IMR-90 (cell line): ENCODE data around the gene ATP4B. TPM values are rescaled to one million over a fixed set of nuclear protein-coding genes. Genes with fewer than 3 reads are reported as not detected.

Experiments used
- ATAC-seq: fragments of 200-7000 bp; cut with Tn5 transposase; 2 replicates; pipeline ENCODE4 v1.9.1; 2020; ENCODE audit warnings: low read depth, mild to moderate bottlenecking, moderate library complexity
- BruUV-seq: library from RNA; stranded (reverse); fragments of 400-500 nt; replicated peaks from 2 replicates; lab custom pipeline; 2021; lab: Mats Ljungman, UMichigan
- CTCF ChIA-PET: fragments of 300-600 bp; formaldehyde crosslinking; extraction: SDS; loops from one replicate; lab custom pipeline; 2021; ENCODE audit warnings: antibody characterized with exemption; lab: Yijun Ruan, JAX
- POLR2A ChIA-PET: fragments of 300-600 bp; sonication (Branson Sonifier 250); formaldehyde crosslinking; loops from one replicate; lab custom pipeline; 2022; ENCODE audit warnings: antibody characterized with exemption; ENCODE audit not compliant: unreplicated experiment; lab: Charles Lee
- DNase-seq: peaks from one replicate; pipeline ENCODE4 v3.0.0; 2013
- H2AFZ ChIP-seq: replicated peaks from 2 replicates; pipeline ENCODE3; 2013; ENCODE audit warnings: low read length, mild to moderate bottlenecking; ENCODE audit not compliant: poor library complexity
- H2AK5ac ChIP-seq: 2 replicates; pipeline ENCODE4 v1.6.1; 2013; ENCODE audit warnings: low read depth, low read length, inconsistent platforms
- H2AK9ac ChIP-seq: replicated peaks from 2 replicates; pipeline ENCODE3; 2013; ENCODE audit warnings: mild to moderate bottlenecking, low read depth, low read length, moderate library complexity; ENCODE audit not compliant: poor library complexity
- H2BK120ac ChIP-seq: 2 replicates; pipeline ENCODE4 v1.6.1; 2013; ENCODE audit warnings: low read depth, low read length, inconsistent platforms
- H2BK15ac ChIP-seq: 3 replicates; pipeline ENCODE4 v1.6.1; 2013; ENCODE audit warnings: low read depth, low read length, inconsistent platforms
- H2BK20ac ChIP-seq: 2 replicates; pipeline ENCODE4 v1.6.1; 2013; ENCODE audit warnings: low read depth, mild to moderate bottlenecking, inconsistent platforms, low read length, moderate library complexity
- H2BK5ac ChIP-seq: 2 replicates; pipeline ENCODE4 v1.6.1; 2013; ENCODE audit warnings: mild to moderate bottlenecking, low read depth, low read length, inconsistent platforms; ENCODE audit not compliant: poor library complexity, severe bottlenecking
- H3K14ac ChIP-seq: replicated peaks from 2 replicates; pipeline ENCODE4 v1.6.1; 2013; ENCODE audit warnings: low read depth, low read length, inconsistent platforms
- H3K18ac ChIP-seq: 2 replicates; pipeline ENCODE4 v1.6.1; 2013; ENCODE audit warnings: low read depth, low read length, control low read depth
- H3K23ac ChIP-seq: 2 replicates; pipeline ENCODE4 v1.6.1; 2013; ENCODE audit warnings: low read depth, low read length, inconsistent platforms
- H3K27ac ChIP-seq: 2 replicates; pipeline ENCODE4 v1.5.1; 2013; ENCODE audit warnings: mild to moderate bottlenecking, control low read depth, low read length; ENCODE audit not compliant: insufficient read depth
- H3K27me3 ChIP-seq: 2 replicates; pipeline ENCODE4 v1.6.1; 2013; ENCODE audit warnings: low read length; ENCODE audit not compliant: control insufficient read depth, insufficient read depth
- H3K36me3 ChIP-seq: 2 replicates; pipeline ENCODE4 v1.6.1; 2013; ENCODE audit warnings: low read length, mixed read lengths; ENCODE audit not compliant: control insufficient read depth, insufficient read depth
- H3K4ac ChIP-seq: 2 replicates; pipeline ENCODE4 v1.6.1; 2013; ENCODE audit warnings: low read depth, low read length, inconsistent platforms
- H3K4me1 ChIP-seq: 2 replicates; pipeline ENCODE4 v1.6.1; 2013; ENCODE audit warnings: low read length, mixed read lengths; ENCODE audit not compliant: control insufficient read depth, insufficient read depth
- H3K4me2 ChIP-seq: 2 replicates; pipeline ENCODE4 v1.6.1; 2013; ENCODE audit warnings: low read depth, mild to moderate bottlenecking, control low read depth, low read length, moderate library complexity
- H3K4me3 ChIP-seq: 2 replicates; pipeline ENCODE4 v1.5.1; 2013; ENCODE audit warnings: low read depth, mild to moderate bottlenecking, control low read depth, low read length, moderate library complexity; ENCODE audit not compliant: insufficient read depth
- H3K56ac ChIP-seq: 2 replicates; pipeline ENCODE4 v1.6.1; 2013; ENCODE audit warnings: low read length, inconsistent platforms; ENCODE audit not compliant: insufficient read depth; ENCODE audit errors: extremely low read depth
- H3K79me1 ChIP-seq, 2 experiments: 2 replicates each; pipeline ENCODE4 v1.6.1; 2013; ENCODE audit warnings: low read length in 2 of 2, inconsistent platforms in 1 of 2, low read depth in 1 of 2
- H3K9ac ChIP-seq: 2 replicates; pipeline ENCODE4 v1.6.1; 2013; ENCODE audit warnings: low read depth, low read length, control low read depth
- H3K9me1 ChIP-seq: 2 replicates; pipeline ENCODE4 v1.6.1; 2013; ENCODE audit warnings: low read length, inconsistent platforms; ENCODE audit not compliant: insufficient read depth
- H3K9me3 ChIP-seq: 2 replicates; pipeline ENCODE4 v1.6.1; 2013; ENCODE audit warnings: low read length; ENCODE audit not compliant: control insufficient read depth, insufficient read depth
- H4K20me1 ChIP-seq: 2 replicates; pipeline ENCODE4 v1.6.1; 2013; ENCODE audit warnings: low read length, inconsistent platforms; ENCODE audit not compliant: insufficient read depth
- H4K5ac ChIP-seq: 2 replicates; pipeline ENCODE4 v1.6.1; 2013; ENCODE audit warnings: mild to moderate bottlenecking, low read depth, low read length, control low read depth
- H4K8ac ChIP-seq, 2 experiments: 2 replicates each; pipeline ENCODE4 v1.6.1; 2013; ENCODE audit warnings: low read depth in 2 of 2, low read length in 2 of 2, control low read depth in 1 of 2, inconsistent platforms in 1 of 2
- H4K91ac ChIP-seq: 2 replicates; pipeline ENCODE4 v1.6.1; 2013; ENCODE audit warnings: low read depth, low read length, inconsistent platforms; ENCODE audit not compliant: insufficient read depth
- BHLHE40 ChIP-seq: fragments of 150-350 bp; IDR thresholded peaks from 2 replicates; pipeline ENCODE4 v1.6.1; 2016; ENCODE audit warnings: mild to moderate bottlenecking, low read depth, low read length
- CEBPB ChIP-seq: IDR thresholded peaks from 2 replicates; pipeline ENCODE4 v1.6.1; 2012; ENCODE audit warnings: low read depth, low read length, improper control_type of control experiment
- CHD1 ChIP-seq: IDR thresholded peaks from 2 replicates; pipeline ENCODE4 v1.6.1; 2012; ENCODE audit warnings: low read depth, low read length, improper control_type of control experiment
- FOS ChIP-seq: fragments of 150-350 bp; IDR thresholded peaks from 2 replicates; pipeline ENCODE4 v1.6.1; 2016; ENCODE audit warnings: low read depth, low read length
- MAFK ChIP-seq: IDR thresholded peaks from 2 replicates; pipeline ENCODE4 v1.6.1; 2012; ENCODE audit warnings: low read depth, low read length, improper control_type of control experiment
- MAZ ChIP-seq: IDR thresholded peaks from 2 replicates; pipeline ENCODE4 v1.6.1; 2012; ENCODE audit warnings: low read depth, mild to moderate bottlenecking, low read length, improper control_type of control experiment, moderate library complexity, borderline replicate concordance
- MXI1 ChIP-seq: IDR thresholded peaks from 2 replicates; pipeline ENCODE4 v1.6.1; 2012; ENCODE audit warnings: low read depth, mild to moderate bottlenecking, low read length, moderate library complexity, borderline replicate concordance
- NFE2L2 ChIP-seq: fragments of 150-350 bp; IDR thresholded peaks from 2 replicates; pipeline ENCODE4 v1.6.1; 2016; ENCODE audit warnings: low read depth, mild to moderate bottlenecking, low read length
- POLR2A ChIP-seq: IDR thresholded peaks from 2 replicates; pipeline ENCODE4 v1.6.1; 2012; ENCODE audit warnings: mild to moderate bottlenecking, low read depth, low read length
- RAD21 ChIP-seq: IDR thresholded peaks from 2 replicates; pipeline ENCODE4 v1.6.1; 2012; ENCODE audit warnings: low read length, improper control_type of control experiment
- RCOR1 ChIP-seq: IDR thresholded peaks from 2 replicates; pipeline ENCODE4 v1.6.1; 2012; ENCODE audit warnings: mild to moderate bottlenecking, low read length, improper control_type of control experiment; ENCODE audit not compliant: insufficient replicate concordance
- RFX5 ChIP-seq: IDR thresholded peaks from 2 replicates; pipeline ENCODE4 v1.8.0; 2012; ENCODE audit warnings: low read depth, mild to moderate bottlenecking, low read length, moderate library complexity
- SMC3 ChIP-seq: fragments of 150-350 bp; IDR thresholded peaks from 2 replicates; pipeline ENCODE4 v1.6.1; 2016; ENCODE audit warnings: low read depth, mild to moderate bottlenecking, antibody characterized with exemption, low read length, moderate library complexity
- whole genome bisulfite sequencing, 2 experiments: methylation state at CpG; one replicate each; pipeline versions ENCODE4 v1.1.5 to v1.1.7; 2013; ENCODE audit warnings: missing lambda C conversion rate in 2 of 2; ENCODE audit not compliant: insufficient read length in 1 of 2; ENCODE audit errors: extremely low coverage in 2 of 2; 5-methylcytosine and 5-hydroxymethylcytosine counted together
- dilution Hi-C: fragments of 300-500 bp; cut with HindIII; formaldehyde crosslinking; loops from one replicate; pipeline ENCODE4 v1.14.3; 2018; ENCODE audit warnings: low sequenced_read_pairs; ENCODE audit not compliant: unreplicated experiment
- in situ Hi-C: fragments of 300-500 bp; cut with MboI; formaldehyde crosslinking; loops from 3 replicates; pipeline ENCODE4 v1.14.3; 2019; ENCODE audit warnings: low sequenced_read_pairs, inconsistent platforms, mixed read lengths
- intact Hi-C: fragments of 100-400 bp; cut with micrococcal nuclease; formaldehyde crosslinking; loops from 2 replicates; pipeline ENCODE4 v1.10.0; 2022
- polyA plus RNA-seq, 3 experiments: library from polyadenylated mRNA; depleted of rRNA; stranded (reverse); fragments of >200 nt; gene quantifications; 2 replicates each; pipeline ENCODE4 v1.2.3, GENCODE V29; 2012; ENCODE audit warnings: low replicate concordance in 1 of 3
- total RNA-seq: library from RNA; depleted of rRNA; stranded (reverse); fragments of >200 nt; gene quantifications from 2 replicates; pipeline ENCODE4 v1.2.3, GENCODE V29; 2012
- TF ChIP-seq, protein P1 (sequence below): conservative IDR thresholded peaks from 2 replicates; pipeline ENCODE4 v1.5.1; 2012; ENCODE audit warnings: mild to moderate bottlenecking, low read depth, low read length, improper control_type of control experiment
- TF ChIP-seq, protein P2 (sequence below): fragments of 150-350 bp; IDR thresholded peaks from 2 replicates; pipeline ENCODE4 v1.6.1; 2017; ENCODE audit warnings: mild to moderate bottlenecking, antibody characterized with exemption, low read length, low read depth
- TF ChIP-seq, protein P3 (sequence below): fragments of 150-350 bp; IDR thresholded peaks from 2 replicates; pipeline ENCODE4 v1.6.1; 2016; ENCODE audit warnings: low read depth, mild to moderate bottlenecking, low read length, moderate library complexity, borderline replicate concordance

Gene ATP4B
- total and polyA plus RNA-seq, 2 of the 4 experiments (the other 2 are of a cell fraction) = not detected

DNA sequence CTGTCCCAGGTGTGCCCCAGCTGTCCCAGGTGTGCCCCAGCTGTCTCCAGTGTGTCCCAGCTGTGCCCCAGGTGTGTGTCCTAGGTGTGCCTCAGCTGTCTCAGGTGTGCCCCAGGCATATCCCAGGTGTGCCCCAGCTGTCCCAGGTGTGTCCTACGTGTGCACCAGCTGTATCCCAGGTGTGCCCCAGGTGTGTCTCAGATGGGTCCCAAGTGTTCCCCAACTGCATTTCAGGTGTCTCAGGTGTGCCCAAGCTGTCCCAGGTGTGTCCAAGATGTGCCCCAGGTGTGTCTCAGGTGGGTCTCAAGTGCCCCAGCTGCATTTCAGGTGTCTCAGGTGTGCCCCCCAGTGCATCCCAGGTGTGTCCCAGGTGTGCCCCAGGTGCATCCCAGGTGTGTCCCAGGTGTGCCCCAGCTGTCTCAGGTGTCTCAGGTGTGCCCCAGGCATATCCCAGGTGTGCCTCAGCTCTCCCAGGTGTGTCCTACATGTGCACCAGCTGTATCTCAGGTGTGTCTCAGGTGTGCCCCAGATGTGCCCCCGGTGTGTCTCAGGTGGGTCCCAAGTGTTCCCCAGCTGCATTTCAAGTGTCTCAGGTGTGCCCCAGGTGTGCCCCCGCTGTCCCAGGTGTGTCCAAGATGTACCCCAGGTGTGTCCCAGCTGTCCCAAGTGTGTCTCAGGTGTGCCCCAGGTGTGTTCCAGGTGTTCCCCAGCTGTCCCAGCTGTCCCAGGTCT lies 7.8 kb upstream of the ATP4B start:
- ATAC-seq = no peak
- POLR2A ChIA-PET = no interaction called here

More for the DNA sequence above, 7.8 kb upstream of the ATP4B start:
- Histone ChIP-seq H3K4ac (no peak overlapping the region), H2BK15ac (no peak overlapping the region), H2BK120ac (no peak overlapping the region), H3K27me3 (peaks cover 16% of the 10 kb centered on the region), H2AFZ (peak overlapping the region; percentile 35), H3K56ac (no peak overlapping the region), H2BK5ac (no peak overlapping the region), H3K23ac (no peak overlapping the region), H3K18ac (no peak overlapping the region), H3K9ac (no peak overlapping the region), H3K4me1 (no peaks in the 10 kb centered on the region), H4K8ac (no peak overlapping the region), H4K5ac (no peak overlapping the region), H2BK20ac (no peak overlapping the region), H4K20me1 (peaks cover 11% of the 10 kb centered on the region; the same call in 1 of the 2 replicates), H3K14ac (no peak overlapping the region), H3K9me1 (peaks cover 3% of the 10 kb centered on the region; the same call in 1 of the 2 replicates), H3K79me1 (no peaks in the 10 kb centered on the region), H4K91ac (no peak overlapping the region), H3K9me3 (peaks cover 3% of the 10 kb centered on the region; the same call in 1 of the 2 replicates), H3K4me3 (no peak overlapping the region), H3K27ac (no peak overlapping the region), H2AK9ac (peak overlapping the region; percentile 83), H2AK5ac (no peak overlapping the region), H3K36me3 (no peaks in the 10 kb centered on the region), H3K4me2 (no peak overlapping the region)
- 58% methylated on average over 3 of the region's 3 CpGs; no CpG with 5 or more reads in 1 of the 2 experiments for WGBS, 2 experiments
- dilution Hi-C loops (no loop called here), intact Hi-C loops (no loop called here), in situ Hi-C loops (no loop called here)
- CTCF ChIA-PET = no interaction called here
- TF ChIP-seq NFE2L2 = no peak
- TF ChIP-seq RFX5 = no peak
- TF ChIP-seq, protein P1, sequence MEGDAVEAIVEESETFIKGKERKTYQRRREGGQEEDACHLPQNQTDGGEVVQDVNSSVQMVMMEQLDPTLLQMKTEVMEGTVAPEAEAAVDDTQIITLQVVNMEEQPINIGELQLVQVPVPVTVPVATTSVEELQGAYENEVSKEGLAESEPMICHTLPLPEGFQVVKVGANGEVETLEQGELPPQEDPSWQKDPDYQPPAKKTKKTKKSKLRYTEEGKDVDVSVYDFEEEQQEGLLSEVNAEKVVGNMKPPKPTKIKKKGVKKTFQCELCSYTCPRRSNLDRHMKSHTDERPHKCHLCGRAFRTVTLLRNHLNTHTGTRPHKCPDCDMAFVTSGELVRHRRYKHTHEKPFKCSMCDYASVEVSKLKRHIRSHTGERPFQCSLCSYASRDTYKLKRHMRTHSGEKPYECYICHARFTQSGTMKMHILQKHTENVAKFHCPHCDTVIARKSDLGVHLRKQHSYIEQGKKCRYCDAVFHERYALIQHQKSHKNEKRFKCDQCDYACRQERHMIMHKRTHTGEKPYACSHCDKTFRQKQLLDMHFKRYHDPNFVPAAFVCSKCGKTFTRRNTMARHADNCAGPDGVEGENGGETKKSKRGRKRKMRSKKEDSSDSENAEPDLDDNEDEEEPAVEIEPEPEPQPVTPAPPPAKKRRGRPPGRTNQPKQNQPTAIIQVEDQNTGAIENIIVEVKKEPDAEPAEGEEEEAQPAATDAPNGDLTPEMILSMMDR = no peak
- TF ChIP-seq MAZ = no peak
- no peak for TF ChIP-seq FOS
- no peak for TF ChIP-seq POLR2A
- no peak for TF ChIP-seq SMC3
- TF ChIP-seq MAFK = no peak
- TF ChIP-seq RAD21 = no peak
- no peak for TF ChIP-seq BHLHE40
- TF ChIP-seq CEBPB = no peak
- TF ChIP-seq, protein P2, sequence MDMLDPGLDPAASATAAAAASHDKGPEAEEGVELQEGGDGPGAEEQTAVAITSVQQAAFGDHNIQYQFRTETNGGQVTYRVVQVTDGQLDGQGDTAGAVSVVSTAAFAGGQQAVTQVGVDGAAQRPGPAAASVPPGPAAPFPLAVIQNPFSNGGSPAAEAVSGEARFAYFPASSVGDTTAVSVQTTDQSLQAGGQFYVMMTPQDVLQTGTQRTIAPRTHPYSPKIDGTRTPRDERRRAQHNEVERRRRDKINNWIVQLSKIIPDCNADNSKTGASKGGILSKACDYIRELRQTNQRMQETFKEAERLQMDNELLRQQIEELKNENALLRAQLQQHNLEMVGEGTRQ = no peak
- no peak for TF ChIP-seq MXI1
- TF ChIP-seq RCOR1 = no peak
- no peak for TF ChIP-seq CHD1
- TF ChIP-seq, protein P3, sequence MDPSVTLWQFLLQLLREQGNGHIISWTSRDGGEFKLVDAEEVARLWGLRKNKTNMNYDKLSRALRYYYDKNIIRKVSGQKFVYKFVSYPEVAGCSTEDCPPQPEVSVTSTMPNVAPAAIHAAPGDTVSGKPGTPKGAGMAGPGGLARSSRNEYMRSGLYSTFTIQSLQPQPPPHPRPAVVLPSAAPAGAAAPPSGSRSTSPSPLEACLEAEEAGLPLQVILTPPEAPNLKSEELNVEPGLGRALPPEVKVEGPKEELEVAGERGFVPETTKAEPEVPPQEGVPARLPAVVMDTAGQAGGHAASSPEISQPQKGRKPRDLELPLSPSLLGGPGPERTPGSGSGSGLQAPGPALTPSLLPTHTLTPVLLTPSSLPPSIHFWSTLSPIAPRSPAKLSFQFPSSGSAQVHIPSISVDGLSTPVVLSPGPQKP = no peak
- no peak for DNase-seq
- BruUV-seq = no TSS peak
